SK-N-SH (cell line): ENCODE measurements around the gene CEP162.

ENCODE experiments used
- CHD2 ChIP-seq: fragments of 150-350 bp; IDR thresholded peaks from 2 replicates; pipeline ENCODE4 v1.6.1; 2018; ENCODE audit warnings: low read length; ENCODE audit not compliant: partially characterized antibody
- EP300 ChIP-seq, 2 experiments: IDR thresholded peaks; 2 replicates each; pipeline versions ENCODE4 v1.4.0 to v1.6.1; 2012; ENCODE audit warnings: borderline replicate concordance in 1 of 2, low read depth in 1 of 2, low read length in 1 of 2
- FOXJ3 ChIP-seq: sonication (generic); formaldehyde crosslinking; IDR thresholded peaks from 2 replicates; pipeline ENCODE4 v1.5.1; 2020; ENCODE audit warnings: mild to moderate bottlenecking, missing genetic modification reagents
- GABPA ChIP-seq: IDR thresholded peaks from 2 replicates; pipeline ENCODE4 v1.4.0; 2012; ENCODE audit warnings: low read depth, mild to moderate bottlenecking
- MAX ChIP-seq: IDR thresholded peaks from 2 replicates; pipeline ENCODE4 v1.4.0; 2012; ENCODE audit warnings: low read depth
- NRF1 ChIP-seq: IDR thresholded peaks from 2 replicates; pipeline ENCODE4 v1.6.1; 2012; ENCODE audit warnings: low read depth, mild to moderate bottlenecking, low read length
- REST ChIP-seq: IDR thresholded peaks from 2 replicates; pipeline ENCODE4 v1.6.1; 2012; ENCODE audit warnings: mild to moderate bottlenecking, low read depth, low read length, moderate library complexity
- RFX5 ChIP-seq: IDR thresholded peaks from 2 replicates; pipeline ENCODE4 v1.6.1; 2012; ENCODE audit warnings: mild to moderate bottlenecking, improper control_type of control experiment, low read length
- SMC3 ChIP-seq: IDR thresholded peaks from 2 replicates; pipeline ENCODE4 v1.6.1; 2012; ENCODE audit warnings: low read depth, low read length, improper control_type of control experiment
- TAF1 ChIP-seq: IDR thresholded peaks from 2 replicates; pipeline ENCODE4 v1.6.1; 2012; ENCODE audit warnings: low read depth, mild to moderate bottlenecking, low read length, moderate library complexity, borderline replicate concordance
- YY1 ChIP-seq: IDR thresholded peaks from 2 replicates; pipeline ENCODE4 v1.4.0; 2012; ENCODE audit warnings: low read depth, mild to moderate bottlenecking
- TF ChIP-seq, protein P1 (sequence below): fragments of 200-600 bp; sonication (generic); IDR thresholded peaks from 2 replicates; pipeline ENCODE4 v1.6.1; 2017; ENCODE audit warnings: antibody characterized with exemption, mild to moderate bottlenecking, moderate library complexity

DNA sequence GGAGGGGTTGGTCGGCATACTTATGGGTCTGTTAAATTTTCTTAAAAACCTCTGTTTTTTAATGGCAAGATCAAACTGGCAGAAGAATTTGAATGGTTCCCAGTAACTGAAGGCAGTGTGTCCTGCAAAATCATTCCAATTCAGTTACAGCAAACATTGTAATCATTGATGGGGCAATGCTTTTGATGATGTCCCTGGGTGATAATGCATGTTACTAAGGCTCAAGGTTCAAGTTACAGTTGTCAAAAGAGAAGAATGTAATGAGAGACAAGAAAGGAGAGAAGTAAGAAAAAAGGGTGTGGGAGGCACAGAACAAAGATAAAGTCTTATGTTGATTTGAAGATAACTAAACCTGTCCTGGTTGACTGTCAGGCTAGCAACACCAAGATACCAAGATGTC lies 54.9 kb downstream of the CEP162 start:
- TF ChIP-seq CHD2 (no peak), EP300 (IDR thresholded peaks at IDR 0.05; ENCODE audit: borderline replicate concordance in 1 of 2, low read depth in 1 of 2, low read length in 1 of 2) (no peak), TAF1 (no peak), NRF1 (no peak), MAX (no peak), YY1 (no peak), RFX5 (no peak), REST (no peak), FOXJ3 (CRISPR knock-in tag) (no peak), GABPA (no peak), SMC3 (no peak)
- TF ChIP-seq, protein P1, sequence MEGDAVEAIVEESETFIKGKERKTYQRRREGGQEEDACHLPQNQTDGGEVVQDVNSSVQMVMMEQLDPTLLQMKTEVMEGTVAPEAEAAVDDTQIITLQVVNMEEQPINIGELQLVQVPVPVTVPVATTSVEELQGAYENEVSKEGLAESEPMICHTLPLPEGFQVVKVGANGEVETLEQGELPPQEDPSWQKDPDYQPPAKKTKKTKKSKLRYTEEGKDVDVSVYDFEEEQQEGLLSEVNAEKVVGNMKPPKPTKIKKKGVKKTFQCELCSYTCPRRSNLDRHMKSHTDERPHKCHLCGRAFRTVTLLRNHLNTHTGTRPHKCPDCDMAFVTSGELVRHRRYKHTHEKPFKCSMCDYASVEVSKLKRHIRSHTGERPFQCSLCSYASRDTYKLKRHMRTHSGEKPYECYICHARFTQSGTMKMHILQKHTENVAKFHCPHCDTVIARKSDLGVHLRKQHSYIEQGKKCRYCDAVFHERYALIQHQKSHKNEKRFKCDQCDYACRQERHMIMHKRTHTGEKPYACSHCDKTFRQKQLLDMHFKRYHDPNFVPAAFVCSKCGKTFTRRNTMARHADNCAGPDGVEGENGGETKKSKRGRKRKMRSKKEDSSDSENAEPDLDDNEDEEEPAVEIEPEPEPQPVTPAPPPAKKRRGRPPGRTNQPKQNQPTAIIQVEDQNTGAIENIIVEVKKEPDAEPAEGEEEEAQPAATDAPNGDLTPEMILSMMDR, result no peak
